SK-N-MC (cell line): ENCODE measurements around the gene CHM.

Experiments used
- EZH2 ChIP-seq: fragments of 200-600 bp; sonication (generic); IDR thresholded peaks from one replicate; pipeline ENCODE4 v1.6.1; 2017; ENCODE audit warnings: antibody characterized with exemption
- POLR2AphosphoS5 ChIP-seq: IDR thresholded peaks from 2 replicates; pipeline ENCODE4 v1.6.1; 2012; ENCODE audit warnings: mild to moderate bottlenecking, low read depth, low read length, borderline replicate concordance

- no peak for TF ChIP-seq EZH2
- no peak for TF ChIP-seq POLR2AphosphoS5
These were observed 45.1 kb downstream of the CHM start for GRCh38 chrX:86002076-86002896.
